CD4-positive, alpha-beta T cell treated with Interleukin-21 for 1 hour (primary cell): ENCODE results near the gene USP11.

ENCODE experiments used
- DNase-seq: peaks from one replicate; pipeline ENCODE4 v3.0.0-alpha.2; 2020

The USP11 gene

GRCh38 chrX:47226071-47226470 lies 6.7 kb upstream of the USP11 start:
- DNase-seq = no peak

- no peak for DNase-seq
Measured at GRCh38 chrX:47226531-47227333, 6.1 kb upstream of the USP11 start.

- no peak for DNase-seq
Measured at GRCh38 chrX:47227334-47227583, 5.5 kb upstream of the USP11 start.

- no peak for DNase-seq
Measured at GRCh38 chrX:47228550-47229270, 4.1 kb upstream of the USP11 start.

- no peak for DNase-seq
Measured at GRCh38 chrX:47229427-47229826, 3.4 kb upstream of the USP11 start.

GRCh38 chrX:47230136-47230868 lies 2.5 kb upstream of the USP11 start:
- DNase-seq = no peak

- DNase-seq = no peak
Measured at GRCh38 chrX:47231167-47231566, 1.6 kb upstream of the USP11 start.

GRCh38 chrX:47232197-47232802 lies 509 bp upstream of the USP11 start:
- DNase-seq = no peak

- peak; percentile 97 for DNase-seq
Measured at GRCh38 chrX:47233333-47234113, 714 bp downstream of the USP11 start.

- no peak for DNase-seq
Measured at GRCh38 chrX:47234583-47234982, 1.8 kb downstream of the USP11 start.

GRCh38 chrX:47235691-47236103 lies 2.9 kb downstream of the USP11 start:
- DNase-seq = no peak

GRCh38 chrX:47239199-47239598 lies 6.4 kb downstream of the USP11 start:
- DNase-seq = no peak

GRCh38 chrX:47239898-47240545 lies 7.2 kb downstream of the USP11 start:
- no peak for DNase-seq

GRCh38 chrX:47240619-47241018 lies 7.8 kb downstream of the USP11 start:
- DNase-seq = no peak

- DNase-seq = no peak
Measured at GRCh38 chrX:47241201-47242011, 8.6 kb downstream of the USP11 start.

- DNase-seq = no peak
Measured at GRCh38 chrX:47242321-47242720, 9.5 kb downstream of the USP11 start.

- no peak for DNase-seq
Measured at GRCh38 chrX:47243351-47243750, 10.5 kb downstream of the USP11 start.

- DNase-seq = no peak
Measured at GRCh38 chrX:47244676-47245075, 11.9 kb downstream of the USP11 start.

- no peak for DNase-seq
Measured at GRCh38 chrX:47245156-47245555, 12.3 kb downstream of the USP11 start.

GRCh38 chrX:47247206-47247998 lies 14.6 kb downstream of the USP11 start:
- DNase-seq = no peak

- no peak for DNase-seq
Measured at GRCh38 chrX:47247999-47248320, 15.2 kb downstream of the USP11 start.
